GM23338 (cell line): ENCODE results near the gene GTF2H4. TPM values are rescaled to one million over a fixed set of nuclear protein-coding genes. Genes with fewer than 3 reads are reported as not detected.

Source experiments
- NANOG ChIP-seq: IDR thresholded peaks from 2 replicates; pipeline ENCODE4 v1.6.1; 2016; ENCODE audit warnings: antibody characterized with exemption, borderline replicate concordance
- REST ChIP-seq: IDR thresholded peaks from one replicate; pipeline ENCODE4 v1.6.1; 2018; ENCODE audit warnings: antibody characterized with exemption; ENCODE audit not compliant: unreplicated experiment
- ZNF114 ChIP-seq: fragments of 250-450 bp; sonication (Bioruptor Pico); IDR thresholded peaks from 2 replicates; pipeline ENCODE4 v1.5.0; 2020; ENCODE audit warnings: mild to moderate bottlenecking, moderate library complexity
- ZNF462 ChIP-seq: fragments of 250-450 bp; sonication (Bioruptor Pico); IDR thresholded peaks from 2 replicates; pipeline ENCODE4 v1.5.0; 2020; ENCODE audit warnings: mild to moderate bottlenecking, moderate library complexity
- polyA plus RNA-seq: library from polyadenylated mRNA; unstranded; fragments of >200 nt; fragmentation: Nextera tagmentation; extraction: Ambion mirVana; gene quantifications from 2 replicates; pipeline ENCODE4 v1.2.1, GENCODE V29; 2016
- total RNA-seq: library from RNA; depleted of rRNA; stranded (reverse); fragments of >200 nt; shearing (Covaris generic); gene quantifications from 2 replicates; pipeline ENCODE4 v1.2.3, GENCODE V29; 2014

GTF2H4 gene
- total and polyA plus RNA-seq, 2 experiments from 2014 or later, result 14.8 to 32.6 TPM

- TF ChIP-seq REST (no peak), ZNF114 (CRISPR knock-in tag) (no peak), NANOG (no peak), ZNF462 (CRISPR knock-in tag) (no peak)
Observed at GRCh38 chr6:30957716-30958115, 49.7 kb downstream of the GTF2H4 start (continued).
